SU-DHL-6 (cell line): ENCODE measurements around the gene UBQLNL.
A peak's percentile ranks its signal among the peaks of the same experiment; 100 is the strongest.

Source experiments
- H2AFZ ChIP-seq: fragments of 200-600 bp; sonication (generic); 2 replicates; pipeline ENCODE4 v1.6.1; 2014; ENCODE audit warnings: low read depth, mild to moderate bottlenecking, moderate library complexity, mixed read lengths, antibody characterized with exemption, low read length; ENCODE audit not compliant: severe bottlenecking
- H3F3A ChIP-seq: fragments of 200-600 bp; shearing (Covaris generic); 2 replicates; pipeline ENCODE4 v1.6.0; 2016; ENCODE audit warnings: antibody characterized with exemption, mild to moderate bottlenecking; ENCODE audit not compliant: insufficient read depth
- H3K27ac ChIP-seq: fragments of 200-600 bp; sonication (generic); 2 replicates; pipeline ENCODE4 v1.5.1; 2016; ENCODE audit warnings: low read depth, mild to moderate bottlenecking, low read length, moderate library complexity, mixed read lengths
- H3K27me3 ChIP-seq: fragments of 200-600 bp; sonication (generic), shearing (Covaris generic); 2 replicates; pipeline ENCODE4 v1.6.0; 2014; ENCODE audit warnings: mild to moderate bottlenecking, low read length
- H3K36me3 ChIP-seq: fragments of 200-600 bp; sonication (generic); 2 replicates; pipeline ENCODE4 v1.6.1; 2014; ENCODE audit warnings: mild to moderate bottlenecking, low read length, mixed read lengths
- H3K4me2 ChIP-seq: fragments of 300-600, 200-600 bp; shearing (Covaris generic), sonication (generic); 2 replicates; pipeline ENCODE4 v1.6.0; 2014; ENCODE audit warnings: low read length, low read depth, mild to moderate bottlenecking; ENCODE audit not compliant: poor library complexity, severe bottlenecking
- H3K4me3 ChIP-seq: fragments of 200-600 bp; sonication (generic); 2 replicates; pipeline ENCODE4 v1.5.1; 2014; ENCODE audit warnings: antibody characterized with exemption, low read length, mild to moderate bottlenecking, mixed read lengths; ENCODE audit not compliant: insufficient read depth, poor library complexity, severe bottlenecking
- H3K79me2 ChIP-seq: fragments of 200-600 bp; sonication (generic); 2 replicates; pipeline ENCODE4 v1.6.1; 2014; ENCODE audit warnings: mild to moderate bottlenecking, low read length, moderate library complexity; ENCODE audit not compliant: insufficient read depth
- H3K9ac ChIP-seq: fragments of 200-600 bp; sonication (generic); 2 replicates; pipeline ENCODE4 v1.7.0; 2014; ENCODE audit warnings: mild to moderate bottlenecking, low read length
- H3K9me2 ChIP-seq: fragments of 200-600 bp; sonication (generic); replicated peaks from 2 replicates; pipeline ENCODE4 v1.6.1; 2014; ENCODE audit warnings: low read length; ENCODE audit not compliant: insufficient read depth
- H3K9me3 ChIP-seq: fragments of 200-600 bp; sonication (generic); 2 replicates; pipeline ENCODE4 v1.6.1; 2014; ENCODE audit warnings: low read length, mixed read lengths; ENCODE audit not compliant: insufficient read depth
- H4K20me1 ChIP-seq: fragments of 200-600 bp; sonication (generic); 2 replicates; pipeline ENCODE4 v1.6.1; 2014; ENCODE audit warnings: low read depth, mild to moderate bottlenecking, antibody characterized with exemption, low read length, moderate library complexity, mixed read lengths
- CTCF ChIP-seq: fragments of 200-600 bp; sonication (generic); IDR thresholded peaks from one replicate; pipeline ENCODE4 v1.5.1; 2017; ENCODE audit warnings: antibody characterized with exemption, mild to moderate bottlenecking, low read length, moderate library complexity; ENCODE audit not compliant: insufficient read depth, poor library complexity, severe bottlenecking
- EZH2phosphoT487 ChIP-seq: fragments of 200-600 bp; sonication (generic), shearing (Covaris generic); conservative IDR thresholded peaks from 2 replicates; pipeline ENCODE4 v1.6.1; 2018; ENCODE audit warnings: mild to moderate bottlenecking, antibody characterized with exemption, low read length, moderate library complexity, mixed read lengths

Gene UBQLNL

DNA sequence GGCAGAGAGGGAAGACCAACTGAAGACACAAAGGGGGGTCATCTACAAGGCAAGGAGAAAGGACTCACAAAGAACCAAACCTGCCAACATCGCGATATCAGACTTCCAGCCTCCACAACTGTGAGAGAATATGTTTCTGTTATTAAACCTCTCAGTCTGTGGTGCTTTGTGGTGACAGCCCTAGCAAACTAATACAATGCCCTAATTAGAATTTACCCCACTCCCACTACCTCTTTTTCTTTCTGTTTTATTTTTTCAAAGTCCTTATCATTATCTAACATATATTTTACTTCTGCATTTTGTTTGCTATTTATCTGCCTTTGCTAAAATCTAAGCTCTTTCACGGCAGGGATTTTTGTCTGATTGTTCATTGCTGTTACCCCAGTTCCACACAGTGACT lies 30.5 kb downstream of the UBQLNL start:
- Histone ChIP-seq H3K36me3 (no peaks in the 10 kb centered on the region), H3K4me3 (no peak overlapping the region), H3K9me3 (no peaks in the 10 kb centered on the region), H3K4me2 (no peak overlapping the region), H3K79me2 (no peaks in the 10 kb centered on the region), H3F3A (no peaks in the 10 kb centered on the region), H4K20me1 (no peaks in the 10 kb centered on the region), H3K9ac (no peak overlapping the region), H3K27ac (no peak overlapping the region), H3K9me2 (no peaks in the 10 kb centered on the region), H2AFZ (no peak overlapping the region), H3K27me3 (no peaks in the 10 kb centered on the region)
- TF ChIP-seq CTCF (no peak), EZH2phosphoT487 (no peak)

DNA sequence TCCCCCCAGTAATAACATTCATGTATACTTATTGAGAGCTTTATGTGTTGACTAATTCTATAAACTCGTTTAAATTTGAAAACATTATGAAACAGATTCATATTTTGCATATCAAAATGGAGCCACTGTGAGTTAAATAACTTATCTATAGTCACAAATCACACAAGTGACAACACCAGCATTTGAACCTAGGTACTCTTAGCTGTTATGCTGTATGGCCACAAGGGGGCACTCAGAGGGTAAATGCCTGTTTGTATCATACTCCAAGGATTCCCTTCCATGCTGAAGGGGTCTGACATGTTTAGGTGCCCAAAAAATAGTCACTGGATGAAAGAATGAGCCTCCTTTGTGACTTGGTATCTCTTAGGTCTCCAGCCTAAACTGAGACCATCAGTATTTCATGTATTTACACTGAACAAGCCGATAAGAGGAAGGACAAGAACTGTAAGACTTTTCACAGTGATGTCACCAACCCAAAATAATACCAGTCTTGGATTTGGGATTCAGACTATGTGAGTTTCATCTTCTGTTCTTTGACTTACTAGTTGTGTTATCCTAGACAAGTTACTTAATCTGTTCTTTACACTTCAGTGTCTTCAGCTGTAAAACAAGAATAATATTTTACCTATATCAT lies 40.2 kb downstream of the UBQLNL start:
- no peaks in the 10 kb centered on the region for H3K27me3 ChIP-seq
- H3K9me3 ChIP-seq = no peaks in the 10 kb centered on the region
- no peaks in the 10 kb centered on the region for H4K20me1 ChIP-seq
- no peak overlapping the region for H2AFZ ChIP-seq
- no peaks in the 10 kb centered on the region for H3K36me3 ChIP-seq
- no peak overlapping the region for H3K4me3 ChIP-seq
- no peak overlapping the region for H3K27ac ChIP-seq
- H3K79me2 ChIP-seq = no peaks in the 10 kb centered on the region
- TF ChIP-seq CTCF (peak; percentile 94), EZH2phosphoT487 (no peak)
- H3K9me2 ChIP-seq = no peaks in the 10 kb centered on the region
- no peak overlapping the region for H3K9ac ChIP-seq
- H3K4me2 ChIP-seq = no peak overlapping the region
- no peaks in the 10 kb centered on the region for H3F3A ChIP-seq

DNA sequence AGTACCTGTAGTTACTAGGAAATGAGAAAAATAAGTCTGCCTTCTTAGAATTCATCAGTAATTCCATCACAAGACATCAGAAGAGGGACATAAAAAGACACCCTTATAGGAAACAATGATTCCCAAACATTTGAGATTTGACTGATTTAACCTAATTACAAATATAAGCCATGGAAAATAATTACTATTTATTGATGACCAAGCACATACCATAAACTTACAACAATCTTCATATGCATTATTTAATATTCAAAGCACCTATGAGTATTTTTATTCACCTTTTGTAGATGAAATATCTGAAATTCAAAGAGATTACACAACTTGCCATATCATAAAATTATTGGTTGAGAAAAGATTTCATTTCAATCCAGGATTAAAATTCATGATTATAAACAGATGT lies 42.6 kb downstream of the UBQLNL start:
- Histone ChIP-seq H3K4me2 (no peak overlapping the region), H3K36me3 (no peaks in the 10 kb centered on the region), H3K9ac (no peak overlapping the region), H3K9me2 (no peaks in the 10 kb centered on the region), H3F3A (no peaks in the 10 kb centered on the region), H3K79me2 (no peaks in the 10 kb centered on the region), H3K4me3 (no peak overlapping the region), H3K27me3 (no peaks in the 10 kb centered on the region), H2AFZ (no peak overlapping the region), H4K20me1 (no peaks in the 10 kb centered on the region), H3K27ac (no peak overlapping the region), H3K9me3 (no peaks in the 10 kb centered on the region)
- TF ChIP-seq CTCF = no peak
- no peak for TF ChIP-seq EZH2phosphoT487
